Colon (tissue), 2 donors: Measurements from ENCODE around the gene USP25.

Experiments
- FAIRE-seq: peaks from 2 replicates; lab custom pipeline; 2012; peaks lifted over from hg19 to GRCh38; lab: Jason Lieb, UNC
- donor health status: control.
- donor health status: control.

USP25 gene

GRCh38 chr21:15857740-15858139 lies 128.0 kb downstream of the USP25 start:
- no peak for FAIRE-seq

GRCh38 chr21:15860541-15860940 lies 130.8 kb downstream of the USP25 start:
- no peak for FAIRE-seq

- FAIRE-seq = no peak
Observed at GRCh38 chr21:15868940-15869339, 139.2 kb downstream of the USP25 start.

- FAIRE-seq = peak; percentile 82
Observed at GRCh38 chr21:15870819-15871218, 141.0 kb downstream of the USP25 start.

- FAIRE-seq = no peak
Observed at GRCh38 chr21:15872236-15872635, 142.5 kb downstream of the USP25 start.

- FAIRE-seq = no peak
Observed at GRCh38 chr21:15874615-15875014, 144.8 kb downstream of the USP25 start.

- FAIRE-seq = no peak
Observed at GRCh38 chr21:15875286-15875685, 145.5 kb downstream of the USP25 start.

- no peak for FAIRE-seq
Observed at GRCh38 chr21:15893902-15894301, 164.1 kb downstream of the USP25 start.

- FAIRE-seq = peak; percentile 28
Observed at GRCh38 chr21:15894596-15894995, 164.8 kb downstream of the USP25 start.

GRCh38 chr21:15895142-15896106 lies 165.6 kb downstream of the USP25 start:
- no peak for FAIRE-seq

GRCh38 chr21:15896501-15896900 lies 166.7 kb downstream of the USP25 start:
- FAIRE-seq = no peak

- FAIRE-seq = no peak
Observed at GRCh38 chr21:15904389-15904788, 174.6 kb downstream of the USP25 start.

- no peak for FAIRE-seq
Observed at GRCh38 chr21:15908187-15908586, 178.4 kb downstream of the USP25 start.

- no peak for FAIRE-seq
Observed at GRCh38 chr21:15928196-15928595, 198.4 kb downstream of the USP25 start.

GRCh38 chr21:15928686-15929425 lies 199.1 kb downstream of the USP25 start:
- FAIRE-seq = no peak

- no peak for FAIRE-seq
Observed at GRCh38 chr21:15929536-15929935, 199.8 kb downstream of the USP25 start.
